GM23338 (cell line): Measurements from ENCODE around the gene ASS1. TPM values are rescaled to one million over a fixed set of nuclear protein-coding genes. Genes with fewer than 3 reads are reported as not detected.
A peak's percentile ranks its signal among the peaks of the same experiment; 100 is the strongest.

Experiments
- ATAC-seq: fragments of 200-7000 bp; cut with Tn5 transposase; 3 replicates; pipeline ENCODE4 v1.9.1; 2020
- DNase-seq: peaks from one replicate; pipeline ENCODE4 v3.0.0-alpha.2; 2015; ENCODE audit warnings: low spot score
- H2AFZ ChIP-seq: fragments of 200-600 bp; sonication (generic); 2 replicates; pipeline ENCODE4 v1.8.0; 2016; ENCODE audit warnings: antibody characterized with exemption, mild to moderate bottlenecking, moderate library complexity
- H3F3A ChIP-seq: fragments of 200-600 bp; sonication (generic); replicated peaks from 2 replicates; pipeline ENCODE4 v1.8.0; 2017; ENCODE audit warnings: antibody characterized with exemption, mixed run types, low read depth
- H3K27ac ChIP-seq: fragments of 200-600 bp; sonication (generic); 2 replicates; pipeline ENCODE4 v1.6.1; 2016; ENCODE audit warnings: low read depth
- H3K27me3 ChIP-seq: fragments of 200-600 bp; sonication (generic); 2 replicates; pipeline ENCODE4 v1.8.0; 2016; ENCODE audit warnings: mild to moderate bottlenecking, mixed run types, moderate library complexity; ENCODE audit not compliant: insufficient read depth
- H3K36me3 ChIP-seq: fragments of 200-600 bp; sonication (generic); 2 replicates; pipeline ENCODE4 v1.8.0; 2016; ENCODE audit warnings: mild to moderate bottlenecking; ENCODE audit not compliant: insufficient read depth
- H3K4me1 ChIP-seq: fragments of 200-600 bp; sonication (generic); 2 replicates; pipeline ENCODE4 v1.8.0; 2016; ENCODE audit warnings: mild to moderate bottlenecking, moderate library complexity; ENCODE audit not compliant: insufficient read depth
- H3K4me2 ChIP-seq: fragments of 200-600 bp; sonication (generic); 2 replicates; pipeline ENCODE4 v1.7.1; 2017; ENCODE audit warnings: mixed run types
- H3K4me3 ChIP-seq: fragments of 200-600 bp; sonication (generic); 2 replicates; pipeline ENCODE4 v1.6.1; 2016; ENCODE audit warnings: mixed run types
- H3K79me2 ChIP-seq: fragments of 200-600 bp; sonication (generic); replicated peaks from 2 replicates; pipeline ENCODE4 v1.8.0; 2017; ENCODE audit warnings: mild to moderate bottlenecking; ENCODE audit not compliant: insufficient read depth
- H3K9me2 ChIP-seq: fragments of 200-600 bp; sonication (generic); 2 replicates; pipeline ENCODE4 v1.8.0; 2017; ENCODE audit not compliant: insufficient read depth
- H4K20me1 ChIP-seq: fragments of 200-600 bp; sonication (generic); replicated peaks from 2 replicates; pipeline ENCODE4 v1.8.0; 2017; ENCODE audit warnings: mild to moderate bottlenecking; ENCODE audit not compliant: insufficient read depth
- H3K27ac Mint-ChIP-seq: 2 replicates; pipeline ENCODE4 v1.8.0; 2020; ENCODE audit warnings: inconsistent platforms, mild to moderate bottlenecking, moderate library complexity, mixed read lengths
- H3K27me3 Mint-ChIP-seq: 3 replicates; pipeline ENCODE4 v1.8.0; 2022; ENCODE audit warnings: low read depth, mild to moderate bottlenecking, moderate library complexity, mixed read lengths, inconsistent platforms; ENCODE audit not compliant: insufficient read depth, poor library complexity
- H3K36me3 Mint-ChIP-seq: 3 replicates; pipeline ENCODE4 v1.8.0; 2021; ENCODE audit warnings: low read depth, mild to moderate bottlenecking, inconsistent platforms, moderate library complexity, mixed read lengths
- H3K4me1 Mint-ChIP-seq: 3 replicates; pipeline ENCODE4 v1.8.0; 2020; ENCODE audit warnings: mild to moderate bottlenecking, inconsistent platforms, mixed read lengths
- H3K4me3 Mint-ChIP-seq: 3 replicates; pipeline ENCODE4 v1.8.0; 2021; ENCODE audit warnings: moderate library complexity, mild to moderate bottlenecking, inconsistent platforms, mixed read lengths
- H3K9me3 Mint-ChIP-seq: 3 replicates; pipeline ENCODE4 v1.8.0; 2020; ENCODE audit warnings: moderate library complexity, mild to moderate bottlenecking, inconsistent platforms, mixed read lengths
- polyA plus RNA-seq: library from polyadenylated mRNA; unstranded; fragments of >200 nt; fragmentation: Nextera tagmentation; extraction: Ambion mirVana; gene quantifications from 2 replicates; pipeline ENCODE4 v1.2.1, GENCODE V29; 2016
- total RNA-seq: library from RNA; depleted of rRNA; stranded (reverse); fragments of >200 nt; shearing (Covaris generic); gene quantifications from 2 replicates; pipeline ENCODE4 v1.2.3, GENCODE V29; 2014
- TF ChIP-seq, protein P1 (sequence below): fragments of 250-450 bp; sonication (Bioruptor Pico); IDR thresholded peaks from 2 replicates; pipeline ENCODE4 v1.5.0; 2020; ENCODE audit warnings: mild to moderate bottlenecking, moderate library complexity
- TF ChIP-seq, protein P2 (sequence below), 2 experiments: fragments of 200-600 bp in 1 of 2; sonication (generic) in 1 of 2; conservative IDR thresholded peaks; 2 replicates each; pipeline versions ENCODE4 v1.5.1 to v1.6.1; 2016 to 2017; ENCODE audit warnings: antibody characterized with exemption in 2 of 2, low read depth in 2 of 2, mild to moderate bottlenecking in 2 of 2, moderate library complexity in 1 of 2

ASS1 gene
- total and polyA plus RNA-seq, 2 experiments from 2014 or later = 65.8 to 103 TPM

DNA sequence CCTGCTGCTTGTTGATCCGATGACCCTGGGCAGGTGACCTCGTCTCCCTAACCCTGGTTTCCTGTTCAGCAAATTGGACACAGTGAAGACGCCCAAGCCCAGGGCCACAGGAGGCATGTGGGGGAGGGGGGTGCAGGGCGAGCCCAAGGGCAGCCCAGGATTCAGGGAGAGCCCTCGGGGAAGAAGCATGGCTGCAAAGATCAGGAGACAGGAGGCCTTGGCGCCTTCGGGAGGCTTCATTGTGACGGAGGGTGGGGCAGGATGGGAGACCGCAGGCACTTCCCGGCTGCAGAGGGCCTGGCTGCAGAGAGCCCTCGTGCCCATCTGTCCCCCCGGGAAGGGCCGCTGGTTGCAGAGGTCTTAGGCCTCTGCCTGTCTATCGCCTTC lies 6.2 kb downstream of the ASS1 start (continued):
- TF ChIP-seq, protein P1, sequence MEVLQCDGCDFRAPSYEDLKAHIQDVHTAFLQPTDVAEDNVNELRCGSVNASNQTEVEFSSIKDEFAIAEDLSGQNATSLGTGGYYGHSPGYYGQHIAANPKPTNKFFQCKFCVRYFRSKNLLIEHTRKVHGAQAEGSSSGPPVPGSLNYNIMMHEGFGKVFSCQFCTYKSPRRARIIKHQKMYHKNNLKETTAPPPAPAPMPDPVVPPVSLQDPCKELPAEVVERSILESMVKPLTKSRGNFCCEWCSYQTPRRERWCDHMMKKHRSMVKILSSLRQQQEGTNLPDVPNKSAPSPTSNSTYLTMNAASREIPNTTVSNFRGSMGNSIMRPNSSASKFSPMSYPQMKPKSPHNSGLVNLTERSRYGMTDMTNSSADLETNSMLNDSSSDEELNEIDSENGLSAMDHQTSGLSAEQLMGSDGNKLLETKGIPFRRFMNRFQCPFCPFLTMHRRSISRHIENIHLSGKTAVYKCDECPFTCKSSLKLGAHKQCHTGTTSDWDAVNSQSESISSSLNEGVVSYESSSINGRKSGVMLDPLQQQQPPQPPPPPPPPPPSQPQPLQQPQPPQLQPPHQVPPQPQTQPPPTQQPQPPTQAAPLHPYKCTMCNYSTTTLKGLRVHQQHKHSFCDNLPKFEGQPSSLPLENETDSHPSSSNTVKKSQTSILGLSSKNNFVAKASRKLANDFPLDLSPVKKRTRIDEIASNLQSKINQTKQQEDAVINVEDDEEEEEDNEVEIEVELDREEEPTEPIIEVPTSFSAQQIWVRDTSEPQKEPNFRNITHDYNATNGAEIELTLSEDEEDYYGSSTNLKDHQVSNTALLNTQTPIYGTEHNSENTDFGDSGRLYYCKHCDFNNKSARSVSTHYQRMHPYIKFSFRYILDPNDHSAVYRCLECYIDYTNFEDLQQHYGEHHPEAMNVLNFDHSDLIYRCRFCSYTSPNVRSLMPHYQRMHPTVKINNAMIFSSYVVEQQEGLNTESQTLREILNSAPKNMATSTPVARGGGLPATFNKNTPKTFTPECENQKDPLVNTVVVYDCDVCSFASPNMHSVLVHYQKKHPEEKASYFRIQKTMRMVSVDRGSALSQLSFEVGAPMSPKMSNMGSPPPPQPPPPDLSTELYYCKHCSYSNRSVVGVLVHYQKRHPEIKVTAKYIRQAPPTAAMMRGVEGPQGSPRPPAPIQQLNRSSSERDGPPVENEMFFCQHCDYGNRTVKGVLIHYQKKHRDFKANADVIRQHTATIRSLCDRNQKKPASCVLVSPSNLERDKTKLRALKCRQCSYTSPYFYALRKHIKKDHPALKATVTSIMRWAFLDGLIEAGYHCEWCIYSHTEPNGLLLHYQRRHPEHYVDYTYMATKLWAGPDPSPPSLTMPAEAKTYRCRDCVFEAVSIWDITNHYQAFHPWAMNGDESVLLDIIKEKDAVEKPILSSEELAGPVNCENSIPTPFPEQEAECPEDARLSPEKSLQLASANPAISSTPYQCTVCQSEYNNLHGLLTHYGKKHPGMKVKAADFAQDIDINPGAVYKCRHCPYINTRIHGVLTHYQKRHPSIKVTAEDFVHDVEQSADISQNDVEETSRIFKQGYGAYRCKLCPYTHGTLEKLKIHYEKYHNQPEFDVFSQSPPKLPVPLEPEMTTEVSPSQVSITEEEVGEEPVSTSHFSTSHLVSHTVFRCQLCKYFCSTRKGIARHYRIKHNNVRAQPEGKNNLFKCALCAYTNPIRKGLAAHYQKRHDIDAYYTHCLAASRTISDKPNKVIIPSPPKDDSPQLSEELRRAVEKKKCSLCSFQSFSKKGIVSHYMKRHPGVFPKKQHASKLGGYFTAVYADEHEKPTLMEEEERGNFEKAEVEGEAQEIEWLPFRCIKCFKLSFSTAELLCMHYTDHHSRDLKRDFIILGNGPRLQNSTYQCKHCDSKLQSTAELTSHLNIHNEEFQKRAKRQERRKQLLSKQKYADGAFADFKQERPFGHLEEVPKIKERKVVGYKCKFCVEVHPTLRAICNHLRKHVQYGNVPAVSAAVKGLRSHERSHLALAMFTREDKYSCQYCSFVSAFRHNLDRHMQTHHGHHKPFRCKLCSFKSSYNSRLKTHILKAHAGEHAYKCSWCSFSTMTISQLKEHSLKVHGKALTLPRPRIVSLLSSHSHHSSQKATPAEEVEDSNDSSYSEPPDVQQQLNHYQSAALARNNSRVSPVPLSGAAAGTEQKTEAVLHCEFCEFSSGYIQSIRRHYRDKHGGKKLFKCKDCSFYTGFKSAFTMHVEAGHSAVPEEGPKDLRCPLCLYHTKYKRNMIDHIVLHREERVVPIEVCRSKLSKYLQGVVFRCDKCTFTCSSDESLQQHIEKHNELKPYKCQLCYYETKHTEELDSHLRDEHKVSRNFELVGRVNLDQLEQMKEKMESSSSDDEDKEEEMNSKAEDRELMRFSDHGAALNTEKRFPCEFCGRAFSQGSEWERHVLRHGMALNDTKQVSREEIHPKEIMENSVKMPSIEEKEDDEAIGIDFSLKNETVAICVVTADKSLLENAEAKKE (CRISPR knock-in tag) = no peak

GRCh38 chr9:130451509-130452388 lies 7.0 kb downstream of the ASS1 start:
- Mint-ChIP-seq H3K36me3 (peaks cover 37% of the 10 kb centered on the region), H3K27ac (no peak overlapping the region; the same call in 1 of the 2 replicates), H3K4me3 (no peak overlapping the region; the same call in 2 of the 3 replicates), H3K27me3 (peaks cover 29% of the 10 kb centered on the region), H3K9me3 (no peaks in the 10 kb centered on the region), H3K4me1 (peaks cover 48% of the 10 kb centered on the region)
- Histone ChIP-seq H3K9me2 (no peaks in the 10 kb centered on the region), H2AFZ (no peak overlapping the region), H3K4me1 (peaks cover 31% of the 10 kb centered on the region), H3K79me2 (no peaks in the 10 kb centered on the region; the same call in 1 of the 2 replicates), H3K4me3 (no peak overlapping the region), H3K4me2 (no peak overlapping the region; the same call in 1 of the 2 replicates), H3F3A (no peaks in the 10 kb centered on the region; the same call in 1 of the 2 replicates), H3K27ac (no peak overlapping the region), H3K36me3 (no peaks in the 10 kb centered on the region; the same call in 1 of the 2 replicates), H4K20me1 (no peaks in the 10 kb centered on the region; the same call in 1 of the 2 replicates), H3K27me3 (0 out of 2 replicates have a peak, but pooled peaks cover 2% of the 10 kb centered on the region)
- TF ChIP-seq, protein P1 (CRISPR knock-in tag) = no peak
- TF ChIP-seq, protein P2, sequence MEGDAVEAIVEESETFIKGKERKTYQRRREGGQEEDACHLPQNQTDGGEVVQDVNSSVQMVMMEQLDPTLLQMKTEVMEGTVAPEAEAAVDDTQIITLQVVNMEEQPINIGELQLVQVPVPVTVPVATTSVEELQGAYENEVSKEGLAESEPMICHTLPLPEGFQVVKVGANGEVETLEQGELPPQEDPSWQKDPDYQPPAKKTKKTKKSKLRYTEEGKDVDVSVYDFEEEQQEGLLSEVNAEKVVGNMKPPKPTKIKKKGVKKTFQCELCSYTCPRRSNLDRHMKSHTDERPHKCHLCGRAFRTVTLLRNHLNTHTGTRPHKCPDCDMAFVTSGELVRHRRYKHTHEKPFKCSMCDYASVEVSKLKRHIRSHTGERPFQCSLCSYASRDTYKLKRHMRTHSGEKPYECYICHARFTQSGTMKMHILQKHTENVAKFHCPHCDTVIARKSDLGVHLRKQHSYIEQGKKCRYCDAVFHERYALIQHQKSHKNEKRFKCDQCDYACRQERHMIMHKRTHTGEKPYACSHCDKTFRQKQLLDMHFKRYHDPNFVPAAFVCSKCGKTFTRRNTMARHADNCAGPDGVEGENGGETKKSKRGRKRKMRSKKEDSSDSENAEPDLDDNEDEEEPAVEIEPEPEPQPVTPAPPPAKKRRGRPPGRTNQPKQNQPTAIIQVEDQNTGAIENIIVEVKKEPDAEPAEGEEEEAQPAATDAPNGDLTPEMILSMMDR (conservative IDR thresholded peaks at IDR 0.05; ENCODE audit: low read depth in 2 of 2) = peak; percentile 72 to 76
- DNase-seq (peak; percentile 81), ATAC-seq (peak; percentile 76)
